Smooth muscle cell (in vitro differentiated cells): ENCODE data around the gene UNC5B. TPM values are rescaled to one million over a fixed set of nuclear protein-coding genes. Genes with fewer than 3 reads are reported as not detected.

Source experiments
- DNase-seq: peaks from one replicate; lab custom pipeline; 2025; ENCODE audit not compliant: unreplicated experiment; lab: John Stamatoyannopoulos, UW
- H2AFZ ChIP-seq: fragments of 200-600 bp; sonication (generic); 2 replicates; pipeline ENCODE4 v1.6.0; 2016; ENCODE audit warnings: antibody characterized with exemption, low read depth, mild to moderate bottlenecking
- H3F3A ChIP-seq: fragments of 200-600 bp; sonication (generic); 2 replicates; pipeline ENCODE4 v1.6.0; 2017; ENCODE audit warnings: antibody characterized with exemption, low read depth
- H3K27ac ChIP-seq: fragments of 200-600 bp; sonication (generic); 2 replicates; pipeline ENCODE4 v1.5.1; 2016; ENCODE audit warnings: low read depth, mild to moderate bottlenecking
- H3K27me3 ChIP-seq: fragments of 200-600 bp; sonication (generic); 2 replicates; pipeline ENCODE4 v1.6.1; 2016; ENCODE audit warnings: low read depth, mild to moderate bottlenecking
- H3K36me3 ChIP-seq: fragments of 200-600 bp; sonication (generic); 2 replicates; pipeline ENCODE4 v1.5.1; 2016; ENCODE audit warnings: low read depth
- H3K4me1 ChIP-seq: fragments of 200-600 bp; sonication (generic); 2 replicates; pipeline ENCODE4 v1.5.1; 2016; ENCODE audit warnings: low read depth
- H3K4me2 ChIP-seq: fragments of 200-600 bp; sonication (generic); 2 replicates; pipeline ENCODE4 v1.6.0; 2016; ENCODE audit warnings: mild to moderate bottlenecking
- H3K4me3 ChIP-seq: fragments of 200-600 bp; sonication (generic); 2 replicates; pipeline ENCODE4 v1.5.1; 2016; ENCODE audit warnings: mild to moderate bottlenecking
- H3K79me2 ChIP-seq: fragments of 200-600 bp; sonication (generic); 2 replicates; pipeline ENCODE4 v1.6.0; 2016; ENCODE audit warnings: low read depth, mild to moderate bottlenecking
- H3K9ac ChIP-seq: fragments of 200-600 bp; sonication (generic); 2 replicates; pipeline ENCODE4 v1.6.0; 2016; ENCODE audit warnings: low read depth
- H3K9me3 ChIP-seq: fragments of 200-600 bp; sonication (generic); replicated peaks from 2 replicates; pipeline ENCODE4 v1.5.1; 2016; ENCODE audit warnings: low read depth
- H4K20me1 ChIP-seq: fragments of 200-600 bp; sonication (generic); 2 replicates; pipeline ENCODE4 v1.6.0; 2016; ENCODE audit warnings: low read depth
- CTCF ChIP-seq: fragments of 200-600 bp; sonication (generic); IDR thresholded peaks from 2 replicates; pipeline ENCODE4 v1.5.1; 2017; ENCODE audit warnings: borderline replicate concordance, mild to moderate bottlenecking, antibody characterized with exemption; ENCODE audit not compliant: insufficient read depth, poor library complexity, severe bottlenecking
- WGBS: methylation state at CpG from one replicate; pipeline ENCODE4 v1.1.7; 2016; ENCODE audit warnings: low lambda C conversion rate; 5-methylcytosine and 5-hydroxymethylcytosine counted together
- polyA plus RNA-seq: library from polyadenylated mRNA; unstranded; fragments of >200 nt; fragmentation: Nextera tagmentation; extraction: Ambion mirVana; gene quantifications from 2 replicates; pipeline ENCODE4 v1.2.1, GENCODE V29; 2016
- total RNA-seq: library from RNA; depleted of rRNA; stranded (reverse); fragments of >200 nt; gene quantifications from 2 replicates; pipeline ENCODE4 v1.2.3, GENCODE V29; 2014

Gene UNC5B
- total and polyA plus RNA-seq, 2 experiments from 2014 or later: 89.6 to 142 TPM

GRCh38 chr10:71209352-71209715, 3.0 kb upstream of the UNC5B start:
- no peaks in the 10 kb centered on the region for H3K36me3 ChIP-seq
- H3K9ac ChIP-seq: no peak overlapping the region
- no peak overlapping the region for H2AFZ ChIP-seq
- H3K4me3 ChIP-seq: no peak overlapping the region
- H3K79me2 ChIP-seq: peaks cover 27% of the 10 kb centered on the region
- H3K27ac ChIP-seq: no peak overlapping the region
- no peak for TF ChIP-seq CTCF
- DNase-seq: no peak
- WGBS: 39% methylated on average over 4 of the region's 4 CpGs
- H4K20me1 ChIP-seq: peaks cover 18% of the 10 kb centered on the region
- no peaks in the 10 kb centered on the region for H3F3A ChIP-seq
- peak overlapping the region; percentile 86 for H3K4me2 ChIP-seq
- H3K27me3 ChIP-seq: no peaks in the 10 kb centered on the region
- H3K9me3 ChIP-seq: no peaks in the 10 kb centered on the region
- peaks cover 19% of the 10 kb centered on the region for H3K4me1 ChIP-seq

GRCh38 chr10:71209731-71210541, 2.4 kb upstream of the UNC5B start:
- no peak for TF ChIP-seq CTCF
- H3K4me2 ChIP-seq: no peak overlapping the region
- no peak overlapping the region for H2AFZ ChIP-seq
- DNase-seq: no peak
- 59% methylated on average over 5 of the region's 5 CpGs for WGBS
- H3F3A ChIP-seq: peaks cover 1% of the 10 kb centered on the region
- H3K27ac ChIP-seq: no peak overlapping the region
- H3K4me3 ChIP-seq: no peak overlapping the region
- H3K79me2 ChIP-seq: peaks cover 33% of the 10 kb centered on the region
- H3K9ac ChIP-seq: no peak overlapping the region
- peaks cover 24% of the 10 kb centered on the region for H4K20me1 ChIP-seq
- H3K9me3 ChIP-seq: no peaks in the 10 kb centered on the region
- H3K27me3 ChIP-seq: no peaks in the 10 kb centered on the region
- no peaks in the 10 kb centered on the region for H3K36me3 ChIP-seq
- peaks cover 25% of the 10 kb centered on the region for H3K4me1 ChIP-seq

GRCh38 chr10:71210542-71210871, 1.9 kb upstream of the UNC5B start:
- TF ChIP-seq CTCF: no peak
- Histone ChIP-seq H3K79me2 (peaks cover 38% of the 10 kb centered on the region), H3K27me3 (no peaks in the 10 kb centered on the region), H3K36me3 (no peaks in the 10 kb centered on the region), H3K9me3 (no peaks in the 10 kb centered on the region), H3K9ac (no peak overlapping the region), H3F3A (peaks cover 7% of the 10 kb centered on the region), H2AFZ (no peak overlapping the region), H3K27ac (no peak overlapping the region), H4K20me1 (peaks cover 30% of the 10 kb centered on the region), H3K4me3 (no peak overlapping the region), H3K4me2 (no peak overlapping the region), H3K4me1 (peaks cover 31% of the 10 kb centered on the region)
- 80% methylated on average over 5 of the region's 5 CpGs for WGBS
- DNase-seq: no peak

- Histone ChIP-seq H2AFZ (no peak overlapping the region), H3K79me2 (peaks cover 44% of the 10 kb centered on the region), H3K27me3 (no peaks in the 10 kb centered on the region), H3K4me3 (no peak overlapping the region), H3K9ac (no peak overlapping the region), H3K36me3 (no peaks in the 10 kb centered on the region), H3K4me1 (peaks cover 36% of the 10 kb centered on the region), H4K20me1 (peaks cover 35% of the 10 kb centered on the region), H3K9me3 (no peaks in the 10 kb centered on the region), H3K27ac (no peak overlapping the region), H3K4me2 (no peak overlapping the region), H3F3A (peaks cover 12% of the 10 kb centered on the region)
- 74% methylated on average over 4 of the region's 4 CpGs for WGBS
- no peak for TF ChIP-seq CTCF
- no peak for DNase-seq
Observed at GRCh38 chr10:71211053-71211452, 1.3 kb upstream of the UNC5B start.
